GM19240 (cell line): ENCODE data around the gene SQSTM1.
"Not testable (repeated sequence)": the region's sequence is repeated elsewhere in the genome, so short reads cannot be mapped to it uniquely, and the experiment has no call there.

Experiments used
- DNase-seq: peaks from one replicate; pipeline ENCODE4 v3.0.0; 2011; ENCODE audit warnings: low spot score; ENCODE audit not compliant: insufficient read length

The SQSTM1 gene

GRCh38 chr5:179824745-179825112 lies 4.0 kb downstream of the SQSTM1 start:
- no peak for DNase-seq

- no peak for DNase-seq
Observed at GRCh38 chr5:179825655-179826182, 5.0 kb downstream of the SQSTM1 start.

GRCh38 chr5:179827680-179828079 lies 7.0 kb downstream of the SQSTM1 start:
- no peak for DNase-seq

GRCh38 chr5:179828756-179829421 lies 8.2 kb downstream of the SQSTM1 start:
- DNase-seq = no peak

- DNase-seq = no peak
Observed at GRCh38 chr5:179829732-179830435, 9.2 kb downstream of the SQSTM1 start.

- DNase-seq = no peak
Observed at GRCh38 chr5:179830818-179831468, 10.2 kb downstream of the SQSTM1 start.

- DNase-seq = no peak
Observed at GRCh38 chr5:179832039-179832745, 11.5 kb downstream of the SQSTM1 start.

- DNase-seq = no peak
Observed at GRCh38 chr5:179833056-179833708, 12.5 kb downstream of the SQSTM1 start.

GRCh38 chr5:179833709-179834070 lies 13.0 kb downstream of the SQSTM1 start:
- DNase-seq = no peak

GRCh38 chr5:179834120-179834519 lies 13.4 kb downstream of the SQSTM1 start:
- no peak for DNase-seq

GRCh38 chr5:179834871-179835270 lies 14.2 kb downstream of the SQSTM1 start:
- not testable (repeated sequence) for DNase-seq

- DNase-seq = no peak
Observed at GRCh38 chr5:179836225-179837019, 15.7 kb downstream of the SQSTM1 start.

- no peak for DNase-seq
Observed at GRCh38 chr5:179837076-179838011, 16.6 kb downstream of the SQSTM1 start.

GRCh38 chr5:179839328-179840256 lies 18.9 kb downstream of the SQSTM1 start:
- no peak for DNase-seq

- no peak for DNase-seq
Observed at GRCh38 chr5:179840321-179840720, 19.6 kb downstream of the SQSTM1 start.

- no peak for DNase-seq
Observed at GRCh38 chr5:179840766-179841165, 20.1 kb downstream of the SQSTM1 start.

GRCh38 chr5:179841621-179842020 lies 20.9 kb downstream of the SQSTM1 start:
- no peak for DNase-seq

- no peak for DNase-seq
Observed at GRCh38 chr5:179852993-179853547, 32.4 kb downstream of the SQSTM1 start.
